ENCODE measurements around the gene NRP1.

NRP1 gene

GRCh38 chr10:33174674-33175434 is 159.6 kb downstream of the NRP1 start:
- DNase-seq, result no peak

- no peak for DNase-seq
These were observed 168.6 kb downstream of the NRP1 start for GRCh38 chr10:33165911-33166310.

GRCh38 chr10:33164060-33164709 is 170.3 kb downstream of the NRP1 start:
- peak; percentile 31 for DNase-seq

- DNase-seq, result no peak
These were observed 172.3 kb downstream of the NRP1 start for GRCh38 chr10:33162248-33162575.

- DNase-seq, result no peak
These were observed 172.8 kb downstream of the NRP1 start for GRCh38 chr10:33161550-33162247.

- DNase-seq, result no peak
These were observed 174.3 kb downstream of the NRP1 start for GRCh38 chr10:33160151-33160550.

- no peak for DNase-seq
These were observed 177.4 kb downstream of the NRP1 start for GRCh38 chr10:33157103-33157502.

- DNase-seq, result no peak
These were observed 178.5 kb downstream of the NRP1 start for GRCh38 chr10:33155720-33156638.

- DNase-seq, result no peak
These were observed 179.9 kb downstream of the NRP1 start for GRCh38 chr10:33154590-33154989.

GRCh38 chr10:33153968-33154327 is 180.5 kb downstream of the NRP1 start:
- no peak for DNase-seq

GRCh38 chr10:33153251-33153967 is 181.1 kb downstream of the NRP1 start:
- no peak for DNase-seq

- DNase-seq, result no peak
These were observed 181.7 kb downstream of the NRP1 start for GRCh38 chr10:33152750-33153149.

- no peak for DNase-seq
These were observed 182.3 kb downstream of the NRP1 start for GRCh38 chr10:33152146-33152545.

- no peak for DNase-seq
These were observed 183.1 kb downstream of the NRP1 start for GRCh38 chr10:33151344-33151864.

- no peak for DNase-seq
These were observed 183.6 kb downstream of the NRP1 start for GRCh38 chr10:33150889-33151288.

- DNase-seq, result no peak
These were observed 184.3 kb downstream of the NRP1 start for GRCh38 chr10:33150146-33150545.

GRCh38 chr10:33147013-33147310 is 187.5 kb downstream of the NRP1 start:
- DNase-seq, result no peak

- DNase-seq, result no peak
These were observed 188.1 kb downstream of the NRP1 start for GRCh38 chr10:33146189-33147012.

GRCh38 chr10:33145451-33146188 is 188.8 kb downstream of the NRP1 start:
- no peak for DNase-seq

GRCh38 chr10:33143160-33143728 is 191.2 kb downstream of the NRP1 start:
- no peak for DNase-seq
